22Rv1 (cell line): ENCODE data around the gene RASGRP2.
"Not testable (repeated sequence)": the region's sequence is repeated elsewhere in the genome, so short reads cannot be mapped to it uniquely, and the experiment has no call there.

Source experiments
- H3K27ac ChIP-seq: fragments of 450-650 bp; 2 replicates; pipeline ENCODE4 v1.5.1; 2017
- CTCF ChIP-seq: fragments of 450-650 bp; IDR thresholded peaks from 2 replicates; pipeline ENCODE4 v1.5.1; 2017; ENCODE audit warnings: mild to moderate bottlenecking
- ZFX ChIP-seq: fragments of 450-650 bp; IDR thresholded peaks from 2 replicates; pipeline ENCODE4 v1.6.1; 2017; ENCODE audit warnings: antibody characterized with exemption, borderline replicate concordance

The RASGRP2 gene

DNA sequence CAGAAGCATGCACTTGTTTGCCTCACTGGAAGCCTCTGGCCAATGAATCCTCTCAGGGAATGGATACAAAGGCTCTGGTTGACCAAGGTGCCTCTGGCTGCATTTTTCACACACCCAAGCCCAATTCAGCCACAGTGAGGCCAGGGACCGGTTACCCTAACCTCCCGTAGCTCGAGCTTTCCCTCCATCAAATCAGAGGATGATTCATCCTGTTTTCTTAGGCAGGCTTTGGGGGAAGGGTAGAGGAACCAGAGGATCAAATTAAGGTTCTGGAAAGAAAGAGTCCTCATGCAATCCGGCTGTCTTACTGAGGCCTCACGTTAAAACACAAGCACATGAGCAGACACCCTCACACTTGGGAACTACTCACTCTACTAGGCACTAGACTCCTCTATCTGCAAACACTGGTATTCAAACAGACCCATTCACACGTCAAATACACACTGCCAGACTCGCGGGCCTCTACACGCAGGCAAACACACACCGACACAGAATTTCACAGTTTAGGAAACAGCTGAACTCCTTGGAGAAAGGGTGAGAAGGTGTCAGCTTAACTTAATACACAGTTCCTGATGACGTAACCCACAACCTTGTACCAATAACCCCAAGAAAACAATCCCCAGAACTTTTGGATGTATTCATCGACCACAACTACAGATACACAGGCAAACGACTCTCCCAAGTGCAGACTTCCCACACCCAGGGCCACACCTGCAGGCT is 33.4 kb downstream of the RASGRP2 start:
- no peak overlapping the region for H3K27ac ChIP-seq
- TF ChIP-seq ZFX, result no peak
- TF ChIP-seq CTCF, result no peak

DNA sequence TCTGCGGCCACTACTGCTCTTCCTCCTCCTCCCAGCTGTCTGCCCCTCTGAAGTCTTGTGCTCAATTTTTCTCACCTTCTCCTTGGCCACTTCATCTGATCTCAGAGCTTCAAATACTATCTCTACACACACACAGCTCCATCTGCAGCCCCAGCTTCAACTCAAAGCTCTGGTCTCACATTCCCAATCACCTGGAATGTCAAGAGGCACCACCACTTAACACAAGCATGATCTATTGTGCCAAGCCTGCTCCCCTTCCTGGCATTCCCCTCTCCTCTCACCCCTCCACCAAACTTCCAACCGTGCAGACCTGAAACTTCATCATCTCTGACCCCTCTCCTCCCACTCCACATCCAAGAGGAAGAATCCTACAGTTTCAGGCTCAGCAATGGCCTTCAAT is 38.4 kb downstream of the RASGRP2 start:
- H3K27ac ChIP-seq, result no peak overlapping the region
- no peak for TF ChIP-seq ZFX
- no peak for TF ChIP-seq CTCF

DNA sequence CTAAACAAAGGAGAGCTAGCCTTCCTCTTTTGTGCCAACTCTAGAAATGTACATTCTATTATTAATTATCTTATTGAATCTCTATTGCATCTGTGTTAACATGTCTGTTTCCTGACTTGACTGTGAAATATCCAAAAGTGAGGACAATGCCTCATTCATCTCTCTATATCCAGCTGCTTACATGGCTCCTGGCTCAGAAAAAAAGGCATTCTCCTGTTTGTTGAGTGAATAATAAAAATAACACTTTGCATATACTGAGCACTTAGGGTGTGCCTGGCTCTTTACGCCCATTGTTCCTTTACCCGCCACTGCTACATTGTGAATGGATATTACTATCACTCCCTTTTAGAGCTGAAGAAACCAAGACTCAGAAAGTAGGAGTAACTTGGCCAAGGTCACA is 40.9 kb downstream of the RASGRP2 start:
- no peak overlapping the region for H3K27ac ChIP-seq
- no peak for TF ChIP-seq CTCF

GRCh38 chr11:64701956-64702355 is 42.0 kb downstream of the RASGRP2 start:
- not testable (repeated sequence) for H3K27ac ChIP-seq

DNA sequence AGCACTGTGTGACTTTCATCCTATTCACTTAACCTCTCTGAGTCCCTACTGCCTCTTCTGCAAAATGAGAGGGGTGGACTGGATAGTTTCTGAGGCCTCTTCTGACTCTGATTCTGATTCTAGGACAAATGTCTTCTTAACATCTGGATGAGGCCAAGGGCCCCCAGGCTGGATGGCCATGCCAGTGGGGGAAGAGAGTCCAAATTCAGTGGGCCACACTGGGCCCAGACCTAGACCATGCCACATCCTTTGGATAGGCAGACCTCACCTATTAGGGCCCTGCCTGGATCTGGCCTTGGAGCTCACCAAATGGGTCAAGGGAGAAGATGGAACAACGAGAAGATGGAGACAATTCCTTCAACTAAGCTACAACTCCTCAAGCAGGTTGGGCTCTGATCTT is 45.5 kb downstream of the RASGRP2 start:
- no peak for TF ChIP-seq ZFX
- TF ChIP-seq CTCF, result no peak
- H3K27ac ChIP-seq, result no peak overlapping the region

- TF ChIP-seq CTCF, result no peak
- no peak for TF ChIP-seq ZFX
- no peak overlapping the region for H3K27ac ChIP-seq
These were observed 46.1 kb downstream of the RASGRP2 start for GRCh38 chr11:64697663-64698375.

GRCh38 chr11:64696045-64696444 is 47.9 kb downstream of the RASGRP2 start:
- TF ChIP-seq CTCF (no peak), ZFX (no peak)
- no peak overlapping the region for H3K27ac ChIP-seq

DNA sequence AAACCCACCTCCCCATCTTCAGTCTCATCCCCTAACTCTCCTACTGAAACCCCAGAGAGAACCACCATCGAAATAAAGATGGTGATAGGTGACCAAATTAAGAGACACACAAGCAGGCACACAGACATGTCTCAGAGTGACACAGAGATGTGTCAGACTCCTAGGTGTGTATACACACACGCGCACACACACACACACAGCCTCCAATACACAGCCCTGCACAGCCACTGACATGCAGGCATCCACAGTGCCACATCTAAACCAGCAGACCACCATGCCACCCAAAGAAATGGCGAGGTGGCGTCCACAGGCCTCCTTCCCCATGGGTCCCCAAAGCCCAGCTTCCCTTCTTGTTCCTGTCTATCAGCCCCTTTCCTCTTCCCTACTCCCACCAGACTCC is 48.4 kb downstream of the RASGRP2 start:
- no peak overlapping the region for H3K27ac ChIP-seq

More for the DNA sequence above, 48.4 kb downstream of the RASGRP2 start:
- TF ChIP-seq ZFX (no peak), CTCF (no peak)
